GM15510 (cell line): ENCODE results near the gene COPZ1.

ENCODE experiments used
- POLR2A ChIP-seq: IDR thresholded peaks from 3 replicates; pipeline ENCODE4 v1.6.1; 2011; ENCODE audit warnings: borderline replicate concordance; ENCODE audit not compliant: insufficient read length; ENCODE audit errors: extremely low read depth

COPZ1 gene

DNA sequence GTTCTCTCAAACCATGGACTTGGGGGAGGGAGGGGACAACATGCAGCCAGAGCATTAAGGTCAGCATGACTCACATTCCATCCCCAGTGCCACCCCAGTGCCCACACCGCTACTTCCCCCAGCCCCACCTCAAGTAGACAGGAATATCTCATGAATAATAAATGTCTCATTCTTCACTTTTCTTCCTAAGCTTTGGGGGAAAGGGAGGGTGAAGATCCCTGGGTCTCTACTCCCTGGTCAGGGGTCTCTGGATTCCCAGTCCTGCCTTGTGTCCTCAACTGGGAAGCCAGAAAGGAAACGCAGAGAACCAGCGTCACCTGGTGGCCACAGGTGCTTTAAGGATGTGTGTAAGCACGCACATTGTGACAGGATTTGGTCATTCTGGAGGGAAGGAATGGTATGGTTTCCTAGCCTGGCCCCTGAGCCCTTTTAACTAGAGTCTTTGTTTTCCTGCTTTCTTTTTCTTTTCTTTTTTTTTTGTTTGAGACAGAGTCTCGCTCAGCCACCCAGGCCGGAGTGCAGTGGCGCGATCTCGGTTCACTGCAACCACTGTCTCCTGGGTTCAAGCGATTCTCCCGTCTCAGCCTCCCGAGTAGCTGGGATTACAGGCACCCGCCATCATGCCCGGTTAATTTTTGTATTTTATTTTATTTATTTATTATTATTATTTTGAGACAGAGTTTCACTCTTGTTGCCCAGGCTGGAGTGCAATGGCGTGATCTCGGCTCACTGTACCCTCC is 36.0 kb downstream of the COPZ1 start:
- no peak for TF ChIP-seq POLR2A

DNA sequence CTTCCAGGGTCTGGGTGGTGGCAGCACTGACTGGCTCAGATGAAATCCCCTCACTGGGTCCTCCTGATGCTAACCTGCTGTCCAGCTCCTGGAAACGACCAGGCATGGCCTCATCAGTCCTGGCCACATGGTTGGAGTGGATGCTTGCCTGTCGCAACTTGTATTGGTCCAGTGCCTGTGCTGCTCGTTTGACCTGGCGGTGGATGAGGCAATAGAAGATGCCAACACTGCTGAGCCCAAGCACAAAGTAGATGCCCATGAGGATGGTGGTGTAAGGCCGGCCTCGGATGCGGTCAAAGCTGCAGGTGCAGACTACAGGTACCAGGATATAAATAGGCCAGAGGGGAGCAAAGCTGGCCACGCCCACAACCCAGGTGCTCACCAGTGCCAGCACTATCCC is 38.1 kb downstream of the COPZ1 start:
- TF ChIP-seq POLR2A = no peak

DNA sequence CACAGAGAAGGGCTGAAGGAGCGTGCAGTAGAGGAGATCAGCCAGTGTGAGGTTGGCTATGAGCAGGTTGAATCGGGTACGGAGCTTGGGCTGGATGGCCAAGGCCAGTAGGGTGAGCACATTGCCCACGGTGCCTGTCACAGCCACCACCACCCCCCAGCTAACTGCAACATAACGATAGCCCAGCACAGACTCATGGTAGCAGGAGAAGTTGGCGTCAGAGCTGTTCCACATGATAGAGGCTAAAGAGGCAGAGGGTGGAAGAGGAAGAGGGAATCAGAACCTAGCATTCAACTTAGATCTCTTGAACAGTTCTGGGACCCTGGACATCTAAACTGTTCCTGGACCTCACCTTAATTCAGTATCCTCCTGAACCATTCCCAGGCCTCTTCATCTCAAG is 38.7 kb downstream of the COPZ1 start:
- TF ChIP-seq POLR2A = no peak

DNA sequence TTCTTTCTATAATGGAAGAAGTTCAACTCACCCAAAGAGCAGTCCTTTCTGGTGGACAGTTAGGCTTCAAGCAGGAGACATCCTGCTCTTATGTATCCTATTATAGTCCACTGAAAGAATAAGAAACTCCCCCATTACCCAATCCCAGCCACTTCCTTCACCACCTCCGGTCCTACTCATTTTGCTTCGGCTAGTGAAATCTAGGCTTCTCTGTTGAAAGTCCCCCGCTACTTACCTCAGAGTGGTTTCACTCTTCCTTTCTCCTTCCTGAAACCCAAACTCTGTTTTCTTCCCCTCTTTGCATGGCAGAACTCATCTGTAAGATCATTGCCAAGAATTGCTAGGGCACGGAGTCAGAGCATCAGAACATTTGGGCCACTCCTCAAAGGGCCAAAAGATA is 39.5 kb downstream of the COPZ1 start, which contains the start of gene GPR84:
TSS of gene GPR84 (minus strand) at position 74 of the 400 bp plus-strand sequence. CDS start 635 bp downstream, outside the sequence.
- TF ChIP-seq POLR2A = no peak

DNA sequence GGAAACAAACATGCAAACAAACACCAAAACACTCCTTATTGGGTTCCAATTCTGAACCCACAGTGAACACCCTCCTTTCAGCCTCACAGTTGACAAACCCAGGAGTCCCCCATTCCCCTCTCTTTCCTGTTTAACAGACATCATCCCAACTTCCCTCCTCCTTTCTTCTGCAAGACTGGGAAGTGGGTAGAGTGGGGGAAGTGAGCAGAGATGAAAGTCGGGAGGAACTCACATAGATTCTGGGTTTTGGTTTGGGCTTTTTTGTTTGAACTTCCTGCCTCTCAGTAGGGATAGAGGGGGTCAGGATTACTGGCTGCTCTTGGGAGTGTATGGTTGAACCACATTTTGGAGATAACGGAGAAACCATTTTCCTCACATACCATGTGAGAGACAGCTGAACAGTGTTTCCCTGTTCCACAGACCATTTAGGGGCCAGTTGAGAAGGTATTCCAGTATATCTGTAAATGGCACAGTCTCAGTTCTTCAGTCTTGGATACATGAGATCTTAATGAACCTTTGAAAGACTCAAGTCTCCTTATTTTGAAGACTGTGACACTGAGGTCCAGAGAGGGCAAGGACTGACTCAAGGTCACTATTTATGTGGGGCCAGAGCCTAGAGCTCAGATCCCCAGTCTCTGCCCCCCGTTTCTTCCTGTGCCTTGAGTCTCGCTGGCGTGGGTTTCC is 43.2 kb downstream of the COPZ1 start:
- no peak for TF ChIP-seq POLR2A

DNA sequence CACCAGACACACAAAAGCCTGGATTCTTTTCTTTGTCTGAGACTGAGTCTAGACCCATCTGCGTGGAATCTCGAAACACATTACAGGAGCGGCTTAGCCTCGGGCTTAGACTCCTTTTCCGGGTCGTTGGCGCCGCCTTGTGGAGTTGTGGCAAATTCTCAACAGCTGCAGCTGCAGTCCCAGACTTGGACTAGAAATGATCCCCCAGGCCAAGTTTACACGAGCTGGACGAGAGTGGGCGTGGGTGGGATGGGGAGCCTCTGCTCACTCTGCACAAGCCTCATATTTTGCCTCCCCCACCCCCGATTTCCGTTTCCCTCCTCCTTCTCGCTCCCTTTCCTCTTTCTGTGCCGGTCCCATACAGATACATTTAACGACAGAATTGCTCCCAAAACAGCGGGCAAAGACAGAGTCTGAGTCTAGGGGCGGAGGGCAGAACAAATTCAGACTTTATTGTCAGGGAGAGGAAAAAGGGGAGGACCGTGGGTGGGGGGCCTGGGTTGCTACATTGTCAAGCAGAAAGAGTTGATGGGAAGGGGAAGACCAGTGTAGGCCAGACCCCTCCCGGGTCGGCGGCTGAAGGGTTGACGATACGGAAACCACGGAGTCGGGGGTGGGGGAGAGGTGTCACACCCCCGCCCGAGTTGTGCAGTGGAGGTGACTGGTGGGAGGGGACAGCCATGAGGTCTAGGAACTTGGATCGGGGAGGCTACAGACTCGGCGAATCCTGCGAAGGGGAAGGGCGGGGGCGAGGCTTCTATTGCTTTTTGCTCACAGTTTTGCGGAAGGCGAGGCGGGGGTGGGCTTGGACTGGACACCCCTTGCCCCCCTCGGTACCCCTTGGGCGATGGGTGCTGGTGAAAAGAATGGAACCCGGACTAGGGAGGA is 44.0 kb downstream of the COPZ1 start:
- TF ChIP-seq POLR2A = no peak

DNA sequence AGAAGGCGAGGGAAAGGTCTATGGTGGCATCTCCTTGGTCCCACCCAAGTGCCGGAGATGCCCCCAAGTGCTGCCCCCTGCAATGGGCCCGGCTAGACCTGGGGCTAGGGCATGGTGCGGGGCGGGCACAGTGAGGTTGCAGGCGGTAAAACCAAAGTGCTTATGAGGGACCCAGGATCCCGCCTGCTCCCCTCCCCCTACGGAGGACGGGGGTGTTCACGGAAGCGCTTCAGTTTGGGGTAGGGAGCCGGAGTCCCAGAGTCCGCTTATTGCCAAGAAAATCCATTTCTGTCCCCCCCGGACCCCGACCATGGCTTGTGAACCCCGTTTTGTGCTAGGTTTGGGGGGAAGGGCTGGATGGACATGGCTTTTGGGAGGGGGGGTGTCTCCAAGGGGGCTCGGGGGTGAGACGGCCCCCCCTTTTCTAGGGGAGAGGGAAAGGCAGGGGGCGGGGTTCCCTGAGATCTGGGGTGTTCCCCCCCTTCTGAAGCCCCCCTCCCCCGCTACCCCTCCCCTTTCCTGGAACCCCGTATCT is 44.7 kb downstream of the COPZ1 start:
- no peak for TF ChIP-seq POLR2A

DNA sequence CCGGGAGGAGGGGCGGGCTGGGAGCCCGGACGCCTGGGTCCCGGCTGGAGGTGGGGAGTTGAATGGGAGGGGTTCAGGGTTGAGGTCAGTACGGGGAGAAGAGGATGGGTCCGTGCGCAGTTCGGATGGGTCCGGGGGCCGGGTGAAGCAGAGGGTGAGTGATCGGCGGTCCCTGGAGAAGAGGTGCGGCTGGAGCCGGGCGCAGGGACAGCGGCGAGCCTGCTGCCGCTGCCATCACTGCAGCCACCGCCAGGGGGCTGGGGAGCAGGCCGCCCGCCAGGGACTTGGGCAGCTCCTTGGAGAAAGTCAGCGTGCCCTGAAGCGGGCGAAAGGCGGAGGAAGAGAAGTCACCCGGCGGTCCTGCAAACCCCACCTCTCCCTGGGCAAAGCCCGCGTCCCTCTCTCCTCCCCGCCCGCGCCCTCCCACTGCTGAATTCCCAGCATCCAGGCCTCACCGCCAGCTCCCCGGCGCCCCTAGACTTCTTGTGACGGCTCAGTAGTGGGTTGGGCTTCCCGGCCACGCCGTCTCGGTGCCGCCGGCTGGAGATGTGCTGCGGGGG is 45.3 kb downstream of the COPZ1 start:
- no peak for TF ChIP-seq POLR2A

DNA sequence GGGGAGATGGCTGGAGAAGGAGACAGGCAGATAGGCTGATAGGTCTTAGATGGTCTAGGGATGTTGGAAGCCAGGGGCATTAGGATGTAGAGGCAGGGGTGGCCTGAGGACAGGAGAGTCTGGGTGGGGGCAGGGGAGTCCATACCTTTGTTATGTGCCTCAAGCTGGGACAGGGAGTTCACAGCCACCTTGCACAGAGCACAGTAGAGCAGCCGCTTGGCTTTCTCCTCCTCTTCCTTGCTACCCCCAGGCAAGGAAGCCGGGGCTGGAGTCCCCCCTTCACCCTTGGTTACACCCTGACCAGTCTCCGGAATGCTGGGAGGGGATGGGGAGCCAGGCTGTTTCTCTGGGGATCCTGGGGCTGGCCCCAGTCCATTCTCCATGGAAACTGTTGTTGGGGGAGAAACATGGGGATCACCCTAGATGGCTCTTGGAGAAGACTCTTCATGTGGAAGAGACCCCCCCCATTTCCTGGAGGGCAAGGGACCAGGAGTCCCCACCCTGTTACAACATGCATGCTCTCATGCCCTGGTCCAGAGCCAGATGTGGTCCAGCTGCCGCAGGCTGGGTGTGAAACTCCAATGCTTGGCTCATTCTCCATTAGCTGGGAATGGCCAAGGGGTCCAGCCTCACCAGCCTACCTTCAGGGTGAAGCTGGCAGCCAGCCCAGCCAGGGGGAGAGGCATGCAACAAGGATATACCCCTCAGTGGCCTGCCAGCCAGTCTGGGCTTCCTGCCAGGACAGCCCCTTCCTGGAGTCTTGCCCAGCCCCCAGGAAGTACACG is 46.6 kb downstream of the COPZ1 start:
- no peak for TF ChIP-seq POLR2A

DNA sequence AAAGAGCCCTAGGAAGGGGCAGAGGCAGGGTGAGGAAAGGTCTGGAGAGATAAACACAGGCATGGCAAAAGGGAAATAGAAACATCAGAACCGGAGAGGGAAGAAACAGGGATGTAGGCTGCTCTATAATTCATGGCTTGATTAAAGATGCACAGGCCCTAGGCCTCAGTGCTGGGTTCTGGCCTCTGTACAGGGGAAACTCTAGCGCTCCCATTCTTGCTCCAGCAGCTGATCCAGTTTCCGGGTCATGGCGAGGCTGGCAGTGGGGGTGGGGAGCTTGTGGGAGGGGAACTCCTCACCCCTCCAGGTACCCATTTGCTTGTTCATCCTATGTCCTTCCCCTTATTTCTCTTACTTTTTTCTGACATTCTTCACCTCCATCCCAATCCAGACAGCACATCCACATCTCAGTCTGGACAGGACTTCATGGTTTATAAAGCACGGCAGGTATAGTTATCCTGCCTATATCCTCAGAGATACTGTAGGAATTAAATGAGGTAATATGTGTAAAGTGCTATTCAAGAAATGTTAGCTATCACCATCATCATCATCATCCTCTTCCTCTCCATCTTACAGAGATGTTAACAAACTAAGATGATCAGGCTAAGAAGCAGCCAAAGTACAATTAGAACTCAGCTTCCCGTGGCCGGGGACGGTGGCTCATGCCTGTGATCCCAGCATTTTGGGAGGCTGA is 47.3 kb downstream of the COPZ1 start:
- no peak for TF ChIP-seq POLR2A

DNA sequence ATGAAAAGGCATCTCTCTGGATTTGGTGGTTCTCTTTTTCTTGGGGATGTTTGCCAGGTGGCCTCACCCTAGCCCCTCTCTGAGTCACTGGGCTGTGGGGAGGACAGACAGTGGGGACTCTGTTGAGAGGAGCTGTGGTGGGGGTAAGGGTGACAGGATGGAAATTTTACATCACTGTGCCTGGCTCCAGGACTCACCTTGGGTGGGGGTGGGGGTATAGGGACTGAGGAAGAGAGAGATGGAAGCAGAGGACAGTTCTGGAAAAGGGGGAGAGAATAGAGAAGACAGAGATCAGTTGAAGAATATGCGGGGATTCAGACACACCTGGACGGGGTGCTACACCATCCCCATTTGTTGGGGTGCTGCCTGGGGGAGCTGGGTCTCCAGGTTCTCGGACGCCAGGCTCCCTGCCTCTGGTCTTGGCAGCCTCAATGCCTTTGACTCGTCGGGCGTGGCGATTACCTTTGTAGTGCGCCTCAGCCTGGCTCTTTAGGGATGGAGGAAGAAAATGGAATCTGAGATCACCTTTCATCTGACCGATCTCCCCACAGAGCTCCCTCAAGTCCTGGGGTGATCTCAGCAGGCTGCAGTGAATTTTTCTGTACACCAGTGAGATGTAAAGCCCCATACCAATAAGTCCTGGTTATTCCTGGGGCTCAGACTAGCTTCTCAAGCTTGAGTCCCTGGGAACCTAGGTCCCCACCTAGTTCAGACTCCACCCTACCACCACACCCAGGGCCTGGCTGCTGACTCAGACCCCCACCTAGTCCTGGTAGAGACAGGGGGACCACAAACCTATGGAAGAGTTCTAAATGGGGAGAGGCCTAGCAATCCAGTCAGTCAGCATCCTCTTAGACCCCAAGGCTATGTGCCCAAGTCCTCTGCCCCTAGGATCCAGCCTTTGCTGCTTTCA is 49.0 kb downstream of the COPZ1 start:
- no peak for TF ChIP-seq POLR2A

DNA sequence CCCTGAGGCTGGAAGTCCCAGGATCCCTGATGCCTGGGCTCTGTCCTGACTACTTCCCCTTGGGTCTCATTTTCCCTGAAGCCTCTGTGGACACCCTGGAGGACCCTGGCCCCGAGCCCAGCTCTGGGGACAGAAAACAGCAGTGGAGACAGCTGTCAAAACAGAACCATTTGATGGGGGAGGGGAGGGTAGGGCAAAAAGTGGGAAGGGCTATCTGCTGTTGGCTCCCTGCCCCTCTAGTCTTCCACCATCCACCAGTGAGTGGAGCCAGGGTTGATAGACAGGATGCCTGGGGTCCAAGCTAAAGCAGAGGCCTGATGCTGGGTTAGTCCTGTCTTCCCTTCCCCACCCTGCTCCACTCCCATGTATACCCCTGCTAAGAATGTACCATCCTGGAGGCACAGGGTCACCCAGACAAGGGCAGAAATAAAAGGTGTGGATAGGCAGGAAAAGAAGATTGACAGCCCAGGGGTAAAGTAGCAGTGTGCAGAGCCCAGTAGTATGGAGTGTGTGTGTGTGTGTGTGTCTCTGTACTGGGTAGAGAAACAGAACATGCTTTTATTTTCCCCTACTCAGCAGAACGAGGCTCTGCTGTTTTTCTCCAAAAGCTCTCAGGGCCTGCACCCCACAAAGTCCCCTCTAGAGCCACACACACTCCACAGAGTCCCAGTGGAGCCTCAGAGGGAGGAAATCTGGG is 49.8 kb downstream of the COPZ1 start:
- TF ChIP-seq POLR2A = no peak

DNA sequence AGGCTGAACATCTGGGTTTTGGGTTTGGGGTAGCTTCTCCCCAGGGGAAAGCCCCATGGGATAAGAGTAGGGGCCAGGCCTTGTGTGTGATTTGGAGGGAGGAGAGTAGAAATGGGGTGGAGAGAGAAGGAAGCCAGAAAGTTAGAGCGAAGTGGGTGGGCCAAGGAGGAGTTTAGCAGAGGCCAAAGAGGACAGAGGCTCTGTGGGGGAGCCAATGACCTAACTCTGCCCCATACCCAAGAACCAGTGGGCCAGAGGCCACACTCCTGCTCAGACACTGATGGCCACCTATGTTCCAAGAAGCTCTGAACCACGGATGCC is 50.3 kb downstream of the COPZ1 start:
- TF ChIP-seq POLR2A = no peak

DNA sequence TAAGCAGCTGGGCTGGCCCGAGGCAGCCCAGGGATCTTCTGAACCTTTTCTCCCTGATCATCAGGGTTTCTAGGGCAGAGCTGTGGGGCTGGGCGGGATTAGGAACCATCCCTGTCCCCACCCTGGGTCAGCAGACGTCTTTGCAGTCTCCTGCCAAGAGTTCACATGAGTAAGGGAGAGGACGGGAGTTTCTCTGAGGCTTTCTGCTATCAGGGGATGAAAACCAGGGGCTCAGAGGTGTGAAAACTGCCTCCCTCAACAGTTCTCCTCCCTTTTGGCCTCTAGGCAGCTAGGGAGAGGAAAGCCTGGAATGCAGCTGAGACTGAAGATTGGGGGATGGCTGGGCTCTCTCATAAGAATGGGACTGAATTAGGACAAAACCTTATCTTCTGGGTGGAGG is 51.7 kb downstream of the COPZ1 start:
- no peak for TF ChIP-seq POLR2A
